GM12873 (cell line): Measurements from ENCODE around the gene RGS3.

Source experiments
- TF ChIP-seq, protein P1 (sequence below): IDR thresholded peaks from 2 replicates; pipeline ENCODE4 v1.5.1; 2012; ENCODE audit warnings: low read depth, mild to moderate bottlenecking, moderate library complexity, low read length, control low read depth; ENCODE audit not compliant: insufficient read depth; ENCODE audit errors: missing control alignments

RGS3 gene

DNA sequence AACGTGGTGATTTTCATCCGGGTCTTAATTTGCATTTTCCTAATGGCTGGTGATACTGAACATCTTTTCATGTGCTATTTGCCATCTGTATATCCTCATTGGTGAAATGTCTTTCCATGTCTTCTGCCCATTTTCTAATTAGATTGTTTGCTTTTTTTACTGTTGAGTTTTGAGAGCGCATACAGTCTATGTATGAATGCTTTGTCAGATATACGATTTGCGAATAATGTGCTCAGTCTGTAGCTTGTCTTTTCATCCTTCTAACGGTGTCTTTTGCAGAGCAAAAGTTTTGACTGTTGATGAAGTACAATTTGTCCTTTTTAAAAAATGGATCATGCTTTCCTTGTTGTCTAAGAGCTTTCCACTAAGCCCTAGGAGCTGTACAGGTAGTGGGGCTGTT is 143.0 kb downstream of the RGS3 start:
- TF ChIP-seq, protein P1, sequence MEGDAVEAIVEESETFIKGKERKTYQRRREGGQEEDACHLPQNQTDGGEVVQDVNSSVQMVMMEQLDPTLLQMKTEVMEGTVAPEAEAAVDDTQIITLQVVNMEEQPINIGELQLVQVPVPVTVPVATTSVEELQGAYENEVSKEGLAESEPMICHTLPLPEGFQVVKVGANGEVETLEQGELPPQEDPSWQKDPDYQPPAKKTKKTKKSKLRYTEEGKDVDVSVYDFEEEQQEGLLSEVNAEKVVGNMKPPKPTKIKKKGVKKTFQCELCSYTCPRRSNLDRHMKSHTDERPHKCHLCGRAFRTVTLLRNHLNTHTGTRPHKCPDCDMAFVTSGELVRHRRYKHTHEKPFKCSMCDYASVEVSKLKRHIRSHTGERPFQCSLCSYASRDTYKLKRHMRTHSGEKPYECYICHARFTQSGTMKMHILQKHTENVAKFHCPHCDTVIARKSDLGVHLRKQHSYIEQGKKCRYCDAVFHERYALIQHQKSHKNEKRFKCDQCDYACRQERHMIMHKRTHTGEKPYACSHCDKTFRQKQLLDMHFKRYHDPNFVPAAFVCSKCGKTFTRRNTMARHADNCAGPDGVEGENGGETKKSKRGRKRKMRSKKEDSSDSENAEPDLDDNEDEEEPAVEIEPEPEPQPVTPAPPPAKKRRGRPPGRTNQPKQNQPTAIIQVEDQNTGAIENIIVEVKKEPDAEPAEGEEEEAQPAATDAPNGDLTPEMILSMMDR: no peak

DNA sequence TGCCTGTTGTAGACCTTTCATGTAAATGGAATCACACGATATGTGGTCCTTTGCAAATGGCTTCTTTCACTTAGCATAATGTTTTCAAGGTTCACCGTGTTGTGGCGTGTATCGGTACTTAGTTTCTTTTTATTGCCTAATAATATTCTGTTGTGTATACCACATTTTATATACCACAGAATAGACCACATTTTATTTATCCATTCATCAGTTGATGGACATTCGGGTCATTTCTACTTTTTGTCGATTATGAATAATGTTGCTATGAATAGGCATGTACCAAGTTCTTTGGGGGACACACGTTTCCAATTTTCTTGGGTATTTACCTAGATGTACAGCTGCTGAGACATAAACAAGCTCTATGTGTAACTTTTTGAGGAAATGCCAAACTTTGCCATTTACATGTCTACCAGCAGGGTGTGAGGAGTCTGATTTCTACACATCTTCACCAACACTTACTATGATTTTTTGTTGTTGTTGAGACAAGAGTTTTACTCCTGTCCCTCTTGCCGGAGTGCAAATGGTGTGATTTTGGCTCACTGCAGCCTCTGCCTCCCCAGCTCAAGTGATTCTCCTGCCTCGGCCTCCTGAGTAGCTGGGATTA is 144.7 kb downstream of the RGS3 start:
- TF ChIP-seq, protein P1: no peak

DNA sequence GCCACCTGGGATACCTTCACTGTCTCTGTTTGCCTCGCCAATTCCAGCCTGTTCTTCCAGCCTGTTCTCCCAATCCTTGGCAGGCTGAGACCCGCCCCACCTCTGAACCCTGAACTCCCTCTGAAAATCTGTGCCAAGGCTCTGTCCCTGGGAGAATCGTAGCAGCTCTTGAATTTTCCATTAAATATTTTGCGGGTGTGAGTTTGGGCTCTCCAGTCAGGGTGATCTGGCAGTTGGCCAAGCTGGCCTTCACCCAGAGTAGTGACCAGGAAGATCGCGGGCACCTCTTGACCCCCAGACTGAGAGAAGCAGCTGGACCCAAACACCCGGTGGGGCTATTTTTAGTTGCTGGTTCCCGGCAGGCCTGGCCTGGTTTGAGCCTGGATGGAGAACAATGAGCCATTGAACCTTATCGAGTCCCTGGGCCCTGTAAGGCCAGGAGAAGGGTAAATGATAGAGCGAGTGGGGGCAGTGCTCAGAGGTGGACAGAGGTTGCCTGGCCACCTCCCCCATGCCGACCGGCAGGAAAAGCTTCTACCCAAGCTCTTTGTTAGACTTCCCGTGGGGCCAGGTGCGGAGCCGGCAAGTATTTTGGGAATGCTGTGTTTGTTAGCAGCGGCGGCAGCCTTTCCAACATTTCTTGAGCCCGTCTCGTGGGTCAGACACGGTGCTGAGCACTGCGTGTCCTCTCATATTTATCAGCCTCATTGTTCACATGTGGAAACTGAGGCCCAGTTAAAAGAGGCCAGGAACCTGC is 146.2 kb downstream of the RGS3 start:
- TF ChIP-seq, protein P1: no peak

DNA sequence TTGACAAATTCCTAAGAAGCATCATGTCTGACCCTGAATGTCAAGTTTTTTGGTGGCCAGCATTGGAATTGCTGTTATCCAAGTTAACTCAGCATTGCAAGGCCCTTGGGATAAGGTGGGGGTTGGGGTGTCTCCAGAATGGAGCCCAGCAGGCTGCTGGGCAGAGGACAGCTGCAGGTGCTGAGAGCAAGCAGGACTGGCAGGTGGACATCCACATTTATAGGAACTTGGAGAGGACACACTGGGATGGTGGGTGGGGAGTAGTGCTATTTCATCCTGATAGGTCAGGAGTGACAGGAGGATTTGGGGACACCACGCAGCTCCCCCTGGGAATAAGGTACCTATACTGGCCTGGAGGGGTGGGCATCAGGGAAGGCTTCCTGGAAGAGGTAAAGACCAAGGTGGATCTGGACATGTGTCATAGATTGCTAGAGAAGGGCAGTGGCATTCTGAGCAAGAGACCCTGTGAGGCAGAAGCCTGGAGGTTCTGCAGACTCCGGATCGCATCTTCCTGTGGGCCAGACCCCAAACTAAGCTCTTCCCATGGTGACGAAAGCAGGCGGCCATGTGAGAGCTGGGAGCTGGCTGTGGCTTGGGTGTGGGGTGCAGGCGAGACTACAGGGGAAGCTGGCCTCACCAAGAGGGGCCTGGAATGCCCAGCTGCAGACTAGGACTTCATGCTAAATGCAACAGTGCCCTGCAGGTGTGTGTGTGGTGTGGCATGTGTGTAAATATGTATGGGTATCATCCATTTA is 148.1 kb downstream of the RGS3 start:
- TF ChIP-seq, protein P1: no peak

DNA sequence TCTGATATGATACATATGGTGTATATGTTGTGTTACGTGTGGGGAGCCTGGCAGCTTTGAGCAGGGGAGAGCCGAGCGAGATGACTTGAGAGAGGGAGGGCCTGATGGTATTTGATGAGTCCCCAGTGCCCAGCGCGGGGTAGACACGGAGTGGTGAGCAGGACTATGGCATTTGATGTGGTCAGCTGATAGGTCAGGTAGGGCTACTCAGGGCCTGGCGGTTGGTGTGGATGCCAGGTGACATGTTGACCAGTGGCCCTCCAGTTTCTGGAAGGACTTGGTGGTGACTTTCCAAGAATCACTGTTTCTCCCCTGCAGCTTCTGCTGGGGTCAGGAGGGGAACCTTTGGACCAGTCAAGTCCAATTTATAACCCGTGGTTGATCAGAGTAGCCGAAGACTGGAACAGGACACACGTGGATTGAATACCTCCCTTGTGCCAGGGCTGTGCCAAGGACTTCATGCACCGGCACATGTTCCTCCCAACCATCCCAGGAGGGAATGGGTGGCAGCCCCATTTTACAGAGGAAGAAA is 148.8 kb downstream of the RGS3 start:
- TF ChIP-seq, protein P1: no peak

DNA sequence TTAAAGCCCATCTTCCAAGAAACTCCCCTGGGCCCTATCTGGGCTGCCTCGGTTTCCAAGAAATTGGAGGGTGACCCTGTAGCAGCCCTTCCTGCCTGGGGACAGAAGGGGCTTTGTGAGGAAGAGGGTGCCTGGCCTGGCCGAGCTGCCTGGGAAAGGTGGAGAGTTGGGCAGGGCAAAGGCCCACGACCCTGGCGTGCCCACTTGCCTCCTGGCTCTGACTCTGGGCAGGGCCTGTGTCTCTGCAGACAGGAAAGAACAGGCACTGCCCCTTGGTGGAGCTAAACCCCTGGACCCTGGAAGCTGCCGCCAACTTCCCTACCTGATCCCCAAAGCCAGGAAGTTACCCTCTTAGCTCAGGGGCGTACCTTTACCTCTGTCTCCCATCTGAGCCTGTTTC is 149.3 kb downstream of the RGS3 start:
- TF ChIP-seq, protein P1: no peak
